ENCODE measurements around the gene UBXN11.

Gene UBXN11

GRCh38 chr1:26265405-26265804 is 41.0 kb downstream of the UBXN11 start:
- Histone ChIP-seq H3K27me3 (ENCODE audit: insufficient read depth, low read depth, severe bottlenecking) (no peaks in the 10 kb centered on the region), H3K27ac (no peak overlapping the region), H3K4me3 (ENCODE audit: low read depth, low read length) (no peak overlapping the region), H3K9me3 (ENCODE audit: severe bottlenecking) (peaks cover 4% of the 10 kb centered on the region), H3K36me3 (peaks cover 88% of the 10 kb centered on the region)
- no peak for TF ChIP-seq CTCF (IDR thresholded peaks at IDR 0.05; ENCODE audit: low read depth, low read length)
- DNase-seq: no peak

GRCh38 chr1:26263212-26263611 is 43.2 kb downstream of the UBXN11 start:
- Histone ChIP-seq H3K27ac (no peak overlapping the region), H3K4me3 (ENCODE audit: low read depth, low read length) (no peak overlapping the region), H3K36me3 (peaks cover 91% of the 10 kb centered on the region), H3K27me3 (ENCODE audit: insufficient read depth, low read depth, severe bottlenecking) (no peaks in the 10 kb centered on the region), H3K9me3 (ENCODE audit: severe bottlenecking) (no peaks in the 10 kb centered on the region)
- TF ChIP-seq CTCF (IDR thresholded peaks at IDR 0.05; ENCODE audit: low read depth, low read length): no peak
- DNase-seq: no peak

- DNase-seq: no peak
- H3K9me3 ChIP-seq (ENCODE audit: severe bottlenecking): no peaks in the 10 kb centered on the region
- H3K36me3 ChIP-seq: peaks cover 97% of the 10 kb centered on the region
- no peaks in the 10 kb centered on the region for H3K27me3 ChIP-seq (ENCODE audit: insufficient read depth, low read depth, severe bottlenecking)
- TF ChIP-seq CTCF (IDR thresholded peaks at IDR 0.05; ENCODE audit: low read depth, low read length): no peak
- no peak overlapping the region for H3K4me3 ChIP-seq (ENCODE audit: low read depth, low read length)
- H3K27ac ChIP-seq: no peak overlapping the region
Observed at GRCh38 chr1:26259578-26259977, 46.9 kb downstream of the UBXN11 start.

GRCh38 chr1:26259005-26259404 is 47.4 kb downstream of the UBXN11 start:
- Histone ChIP-seq H3K4me3 (ENCODE audit: low read depth, low read length) (no peak overlapping the region), H3K9me3 (ENCODE audit: severe bottlenecking) (no peaks in the 10 kb centered on the region), H3K36me3 (peaks cover 93% of the 10 kb centered on the region), H3K27me3 (ENCODE audit: insufficient read depth, low read depth, severe bottlenecking) (no peaks in the 10 kb centered on the region), H3K27ac (no peak overlapping the region)
- no peak for DNase-seq
- no peak for TF ChIP-seq CTCF (IDR thresholded peaks at IDR 0.05; ENCODE audit: low read depth, low read length)

GRCh38 chr1:26257222-26257621 is 49.2 kb downstream of the UBXN11 start:
- Histone ChIP-seq H3K27ac (no peak overlapping the region), H3K27me3 (ENCODE audit: insufficient read depth, low read depth, severe bottlenecking) (no peaks in the 10 kb centered on the region), H3K36me3 (peaks cover 87% of the 10 kb centered on the region), H3K4me3 (ENCODE audit: low read depth, low read length) (no peak overlapping the region), H3K9me3 (ENCODE audit: severe bottlenecking) (no peaks in the 10 kb centered on the region)
- TF ChIP-seq CTCF (IDR thresholded peaks at IDR 0.05; ENCODE audit: low read depth, low read length): no peak
- DNase-seq: no peak

GRCh38 chr1:26254404-26254803 is 52.0 kb downstream of the UBXN11 start:
- DNase-seq: no peak
- TF ChIP-seq CTCF (IDR thresholded peaks at IDR 0.05; ENCODE audit: low read depth, low read length): no peak
- H3K36me3 ChIP-seq: peaks cover 82% of the 10 kb centered on the region
- H3K27me3 ChIP-seq (ENCODE audit: insufficient read depth, low read depth, severe bottlenecking): no peaks in the 10 kb centered on the region
- H3K4me3 ChIP-seq (ENCODE audit: low read depth, low read length): no peak overlapping the region
- no peak overlapping the region for H3K27ac ChIP-seq
- H3K9me3 ChIP-seq (ENCODE audit: severe bottlenecking): no peaks in the 10 kb centered on the region

Data from WERI-Rb-1 (cell line).